ENCODE results near the gene CDC20.

CDC20 gene

DNA sequence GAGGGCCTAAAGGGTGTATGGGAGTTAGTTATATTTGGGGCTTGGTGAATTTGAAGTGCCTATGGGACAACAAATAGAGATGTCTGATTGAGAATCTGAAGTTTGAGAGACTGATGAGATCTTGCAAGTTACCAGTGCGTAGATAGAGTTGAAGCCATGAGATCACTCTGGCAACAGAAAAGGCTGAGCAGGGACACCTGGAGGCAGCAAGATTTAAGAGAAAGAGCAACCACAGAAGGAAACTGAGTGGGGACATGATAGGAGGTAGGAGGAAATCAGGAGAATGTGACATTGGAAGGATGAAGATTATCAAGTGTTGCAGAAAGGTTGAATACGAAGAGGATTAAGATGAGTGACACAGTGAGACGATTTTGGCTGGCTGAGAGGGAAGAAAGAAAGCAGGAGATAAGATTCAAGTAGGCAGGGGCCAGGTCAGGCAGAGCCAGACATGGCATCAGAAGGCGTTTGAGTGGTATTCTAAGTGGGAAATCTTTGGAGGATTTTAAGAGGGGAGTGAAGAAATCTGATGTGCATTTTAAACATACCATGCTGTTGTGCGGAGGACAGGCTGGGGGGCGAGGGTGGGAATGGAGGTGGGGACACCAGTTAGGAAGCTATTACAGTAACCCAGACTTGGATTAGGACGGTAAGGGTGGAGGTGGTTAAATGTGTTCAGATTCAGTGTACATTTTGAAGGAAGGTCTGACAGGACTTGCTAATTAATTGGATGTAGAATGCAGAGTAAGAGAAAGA lies 24.2 kb upstream of the CDC20 start:
- no peaks in the 10 kb centered on the region for H3K4me1 ChIP-seq (ENCODE audit: insufficient read depth, low read length)
- H3K4me3 ChIP-seq (ENCODE audit: low read depth in 1 of 2, low read length in 2 of 2): no peak overlapping the region
- H3K9ac ChIP-seq (ENCODE audit: low read length): no peak overlapping the region
- no peaks in the 10 kb centered on the region for H3K27me3 ChIP-seq (ENCODE audit: control insufficient read depth in 1 of 2, insufficient read depth in 2 of 2, low read length in 2 of 2)
- no peak overlapping the region for H3K27ac ChIP-seq (ENCODE audit: low read depth, low read length)
- H3K36me3 ChIP-seq (ENCODE audit: insufficient read depth, low read length): no peaks in the 10 kb centered on the region
- H3K9me3 ChIP-seq (ENCODE audit: low read length): no peaks in the 10 kb centered on the region

DNA sequence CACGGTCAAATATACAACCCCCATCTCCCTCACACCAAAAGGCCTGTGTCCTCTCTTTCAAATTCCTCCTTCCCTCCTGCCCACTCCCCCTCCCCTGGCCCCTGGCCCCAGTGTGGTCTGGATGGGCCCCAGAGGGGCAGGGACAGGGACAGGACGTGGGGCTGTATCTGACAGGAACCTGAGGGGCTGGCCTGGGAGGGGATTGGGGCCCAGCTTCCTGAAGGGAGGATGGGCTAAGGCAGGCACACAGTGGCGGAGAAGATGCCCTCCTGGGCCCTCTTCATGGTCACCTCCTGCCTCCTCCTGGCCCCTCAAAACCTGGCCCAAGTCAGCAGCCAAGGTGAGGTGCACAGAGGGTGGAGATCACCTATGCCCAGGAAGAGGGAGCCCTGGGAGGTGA lies 21.2 kb upstream of the CDC20 start, which contains the start of gene MPL:
MPL (plus strand) TSS at position 231 of the 400 bp plus-strand sequence; CDS start at position 262, 31 bp downstream.
- H3K36me3 ChIP-seq (ENCODE audit: insufficient read depth, low read length): no peaks in the 10 kb centered on the region
- no peaks in the 10 kb centered on the region for H3K4me1 ChIP-seq (ENCODE audit: insufficient read depth, low read length)
- H3K27me3 ChIP-seq (ENCODE audit: control insufficient read depth in 1 of 2, insufficient read depth in 2 of 2, low read length in 2 of 2): no peaks in the 10 kb centered on the region
- no peaks in the 10 kb centered on the region for H3K9me3 ChIP-seq (ENCODE audit: low read length)
- H3K27ac ChIP-seq (ENCODE audit: low read depth, low read length): no peak within 1 kb of the TSS
- H3K9ac ChIP-seq (ENCODE audit: low read length): no peak within 1 kb of the TSS
- no peak within 1 kb of the TSS for H3K4me3 ChIP-seq (ENCODE audit: low read depth in 1 of 2, low read length in 2 of 2)

DNA sequence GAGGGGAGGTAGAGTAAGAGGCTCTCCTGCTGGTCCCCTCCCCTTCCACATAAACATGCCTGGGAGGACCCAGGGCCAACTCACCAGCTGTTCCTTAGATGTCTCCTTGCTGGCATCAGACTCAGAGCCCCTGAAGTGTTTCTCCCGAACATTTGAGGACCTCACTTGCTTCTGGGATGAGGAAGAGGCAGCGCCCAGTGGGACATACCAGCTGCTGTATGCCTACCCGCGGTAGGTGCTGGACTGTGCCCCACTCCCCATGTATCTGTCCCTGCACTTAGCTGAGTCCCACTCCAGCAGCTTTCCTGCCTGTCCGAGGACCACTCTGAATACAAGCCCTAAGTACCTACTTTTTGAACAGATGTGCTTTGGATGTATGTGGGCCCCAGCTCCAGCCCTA lies 20.8 kb upstream of the CDC20 start:
- no peaks in the 10 kb centered on the region for H3K27me3 ChIP-seq (ENCODE audit: control insufficient read depth in 1 of 2, insufficient read depth in 2 of 2, low read length in 2 of 2)
- H3K36me3 ChIP-seq (ENCODE audit: insufficient read depth, low read length): no peaks in the 10 kb centered on the region
- no peaks in the 10 kb centered on the region for H3K4me1 ChIP-seq (ENCODE audit: insufficient read depth, low read length)
- no peak overlapping the region for H3K27ac ChIP-seq (ENCODE audit: low read depth, low read length)
- no peak overlapping the region for H3K9ac ChIP-seq (ENCODE audit: low read length)
- H3K4me3 ChIP-seq (ENCODE audit: low read depth in 1 of 2, low read length in 2 of 2): no peak overlapping the region
- H3K9me3 ChIP-seq (ENCODE audit: low read length): no peaks in the 10 kb centered on the region

DNA sequence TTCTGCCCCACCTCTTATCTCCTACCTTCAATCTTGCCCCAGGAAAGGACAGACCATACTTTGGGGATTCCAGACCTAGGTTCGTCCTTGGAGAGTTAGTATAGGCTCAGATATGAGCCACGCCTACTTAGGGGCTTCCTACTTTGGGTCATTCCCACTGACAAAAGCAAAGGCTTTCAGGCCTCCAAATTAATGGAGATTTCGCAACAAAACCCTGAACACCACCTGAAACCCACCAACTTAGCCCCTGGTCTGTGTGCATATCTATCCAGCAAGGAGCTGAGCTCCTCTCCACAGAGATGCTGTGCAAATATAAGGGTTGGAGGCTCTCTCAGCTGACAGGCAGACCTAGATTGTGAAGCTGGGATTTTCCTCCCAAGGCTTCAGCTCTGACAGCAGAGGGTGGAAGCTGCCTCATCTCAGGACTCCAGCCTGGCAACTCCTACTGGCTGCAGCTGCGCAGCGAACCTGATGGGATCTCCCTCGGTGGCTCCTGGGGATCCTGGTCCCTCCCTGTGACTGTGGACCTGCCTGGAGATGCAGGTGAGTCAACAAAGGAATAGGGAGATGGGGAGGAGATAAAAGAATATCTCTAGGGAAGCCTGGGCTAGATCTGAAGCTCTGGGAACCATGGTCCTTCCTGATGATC lies 19.1 kb upstream of the CDC20 start:
- Histone ChIP-seq H3K4me1 (ENCODE audit: insufficient read depth, low read length) (no peaks in the 10 kb centered on the region), H3K27ac (ENCODE audit: low read depth, low read length) (no peak overlapping the region), H3K9me3 (ENCODE audit: low read length) (no peaks in the 10 kb centered on the region), H3K27me3 (ENCODE audit: control insufficient read depth in 1 of 2, insufficient read depth in 2 of 2, low read length in 2 of 2) (no peaks in the 10 kb centered on the region), H3K36me3 (ENCODE audit: insufficient read depth, low read length) (no peaks in the 10 kb centered on the region), H3K4me3 (ENCODE audit: low read depth in 1 of 2, low read length in 2 of 2) (no peak overlapping the region), H3K9ac (ENCODE audit: low read length) (no peak overlapping the region)

DNA sequence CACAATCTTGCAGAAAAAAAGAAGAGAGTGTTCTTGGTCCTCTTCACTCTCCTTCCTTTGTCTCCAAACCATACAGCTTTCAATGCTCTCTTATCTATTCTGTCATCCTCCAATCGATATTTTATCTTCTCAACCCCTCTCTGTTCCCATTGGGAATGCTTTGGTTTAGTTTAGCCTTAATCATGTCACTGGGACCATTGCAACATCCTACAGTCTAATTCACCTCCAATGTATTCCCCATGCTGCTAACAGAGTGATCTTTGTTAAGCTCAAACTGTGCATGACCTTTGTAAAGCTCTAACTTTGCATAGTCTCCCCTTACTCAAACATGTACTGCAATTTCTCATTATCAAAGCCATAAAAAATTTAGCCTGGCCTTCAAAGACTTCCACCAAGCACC lies 18.2 kb upstream of the CDC20 start:
- no peak overlapping the region for H3K9ac ChIP-seq (ENCODE audit: low read length)
- H3K27ac ChIP-seq (ENCODE audit: low read depth, low read length): no peak overlapping the region
- no peaks in the 10 kb centered on the region for H3K36me3 ChIP-seq (ENCODE audit: insufficient read depth, low read length)
- no peaks in the 10 kb centered on the region for H3K27me3 ChIP-seq (ENCODE audit: control insufficient read depth in 1 of 2, insufficient read depth in 2 of 2, low read length in 2 of 2)
- H3K9me3 ChIP-seq (ENCODE audit: low read length): no peaks in the 10 kb centered on the region
- H3K4me3 ChIP-seq (ENCODE audit: low read depth in 1 of 2, low read length in 2 of 2): no peak overlapping the region
- H3K4me1 ChIP-seq (ENCODE audit: insufficient read depth, low read length): no peaks in the 10 kb centered on the region

DNA sequence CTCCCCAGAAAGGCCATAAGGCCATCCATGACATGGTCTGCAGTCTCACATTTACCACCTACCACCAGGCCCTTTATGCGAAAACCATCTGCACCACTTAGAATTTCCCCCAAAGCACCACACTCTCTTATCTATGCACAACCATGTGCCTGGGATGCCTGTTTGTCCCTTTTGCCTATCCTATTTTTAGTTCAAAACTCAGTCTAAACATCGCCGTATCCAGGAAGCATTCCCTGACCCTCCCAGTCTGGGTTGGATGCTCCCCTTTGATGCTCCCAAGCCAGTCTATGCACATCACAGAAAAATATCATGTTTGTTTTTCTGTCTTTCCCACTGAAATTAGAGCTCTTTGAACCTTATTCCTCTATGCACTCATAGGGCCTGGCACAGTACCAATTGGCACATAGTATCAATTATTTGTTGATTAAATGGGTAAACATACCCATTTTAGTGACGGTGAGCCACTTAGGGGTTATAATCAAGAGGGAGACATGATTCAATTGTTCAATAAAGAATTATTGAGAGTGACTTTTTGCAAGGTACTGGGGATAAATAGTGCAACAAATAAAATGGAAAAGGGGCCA lies 14.4 kb upstream of the CDC20 start:
- no peaks in the 10 kb centered on the region for H3K36me3 ChIP-seq (ENCODE audit: insufficient read depth, low read length)
- no peaks in the 10 kb centered on the region for H3K9me3 ChIP-seq (ENCODE audit: low read length)
- H3K9ac ChIP-seq (ENCODE audit: low read length): no peak overlapping the region
- H3K4me1 ChIP-seq (ENCODE audit: insufficient read depth, low read length): peaks cover under 1% of the 10 kb centered on the region
- H3K4me3 ChIP-seq (ENCODE audit: low read depth in 1 of 2, low read length in 2 of 2): no peak overlapping the region
- H3K27ac ChIP-seq (ENCODE audit: low read depth, low read length): no peak overlapping the region
- H3K27me3 ChIP-seq (ENCODE audit: control insufficient read depth in 1 of 2, insufficient read depth in 2 of 2, low read length in 2 of 2): no peaks in the 10 kb centered on the region

DNA sequence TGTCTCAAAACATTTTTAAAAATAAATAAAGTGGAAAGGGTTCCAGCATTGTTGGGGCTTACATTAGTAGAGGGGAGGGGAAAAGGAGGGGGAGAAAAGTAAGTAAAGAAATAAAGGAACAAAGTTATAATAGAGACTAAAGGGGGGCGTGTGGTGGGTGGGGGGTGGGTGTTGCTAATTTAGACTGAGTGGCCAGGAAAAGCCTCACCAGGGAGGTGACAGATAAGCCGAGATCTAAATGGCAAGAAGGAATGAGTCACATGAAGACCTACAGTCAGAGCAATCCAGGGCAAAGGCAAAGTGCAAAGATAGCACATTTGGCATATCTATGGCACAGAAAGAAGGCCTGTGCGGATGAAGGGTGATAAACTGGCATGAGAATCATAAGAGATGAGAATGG lies 13.7 kb upstream of the CDC20 start:
- Histone ChIP-seq H3K36me3 (ENCODE audit: insufficient read depth, low read length) (no peaks in the 10 kb centered on the region), H3K27ac (ENCODE audit: low read depth, low read length) (no peak overlapping the region), H3K27me3 (ENCODE audit: control insufficient read depth in 1 of 2, insufficient read depth in 2 of 2, low read length in 2 of 2) (no peaks in the 10 kb centered on the region), H3K9ac (ENCODE audit: low read length) (no peak overlapping the region), H3K9me3 (ENCODE audit: low read length) (no peaks in the 10 kb centered on the region), H3K4me1 (ENCODE audit: insufficient read depth, low read length) (peaks cover 8% of the 10 kb centered on the region), H3K4me3 (ENCODE audit: low read depth in 1 of 2, low read length in 2 of 2) (no peak overlapping the region)

DNA sequence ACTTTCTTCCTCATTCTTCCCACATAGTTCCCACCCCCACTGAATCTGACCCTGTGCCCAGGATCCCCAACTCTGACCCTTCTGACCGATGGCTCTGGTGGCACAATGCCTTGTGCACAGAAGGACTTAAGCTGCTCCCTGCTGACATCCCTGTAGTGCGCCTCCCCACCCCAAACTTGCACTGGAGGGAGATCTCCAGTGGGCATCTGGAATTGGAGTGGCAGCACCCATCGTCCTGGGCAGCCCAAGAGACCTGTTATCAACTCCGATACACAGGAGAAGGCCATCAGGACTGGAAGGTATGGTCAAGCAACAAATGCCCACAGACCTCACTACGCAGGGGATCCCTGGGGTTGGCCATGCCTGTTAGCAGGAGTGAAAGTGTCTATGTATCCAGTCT lies 12.1 kb upstream of the CDC20 start:
- Histone ChIP-seq H3K36me3 (ENCODE audit: insufficient read depth, low read length) (no peaks in the 10 kb centered on the region), H3K4me3 (ENCODE audit: low read depth in 1 of 2, low read length in 2 of 2) (no peak overlapping the region), H3K27ac (ENCODE audit: low read depth, low read length) (no peak overlapping the region), H3K4me1 (ENCODE audit: insufficient read depth, low read length) (peaks cover 12% of the 10 kb centered on the region), H3K27me3 (ENCODE audit: control insufficient read depth in 1 of 2, insufficient read depth in 2 of 2, low read length in 2 of 2) (no peaks in the 10 kb centered on the region), H3K9ac (ENCODE audit: low read length) (no peak overlapping the region), H3K9me3 (ENCODE audit: low read length) (no peaks in the 10 kb centered on the region)

DNA sequence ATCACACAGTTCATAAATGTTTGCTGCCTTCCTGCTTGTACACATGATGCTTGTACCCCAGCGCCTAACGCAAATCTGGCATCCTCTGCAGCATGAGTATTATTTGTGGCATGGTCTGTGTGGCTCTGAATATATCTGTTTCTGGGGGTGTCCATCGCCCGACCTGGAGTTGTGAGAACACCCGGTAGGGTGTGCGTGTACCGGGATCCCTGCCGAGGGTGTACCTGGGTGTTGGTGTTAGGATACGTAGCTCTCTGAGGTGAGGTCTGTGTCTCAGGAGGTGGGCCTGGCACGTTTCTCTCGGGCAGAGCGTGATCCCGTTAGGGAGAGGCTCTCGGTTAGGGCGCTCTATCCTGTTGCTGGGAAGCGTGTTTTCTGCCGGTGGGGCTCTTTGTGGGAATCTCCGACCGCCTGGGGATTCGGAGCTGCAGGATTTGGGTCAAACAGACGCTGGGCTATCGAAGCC lies 10.4 kb upstream of the CDC20 start:
- Histone ChIP-seq H3K36me3 (ENCODE audit: insufficient read depth, low read length) (no peaks in the 10 kb centered on the region), H3K4me3 (ENCODE audit: low read depth in 1 of 2, low read length in 2 of 2) (peak overlapping the region; percentile 60), H3K9me3 (ENCODE audit: low read length) (no peaks in the 10 kb centered on the region), H3K27me3 (ENCODE audit: control insufficient read depth in 1 of 2, insufficient read depth in 2 of 2, low read length in 2 of 2) (no peaks in the 10 kb centered on the region), H3K9ac (ENCODE audit: low read length) (no peak overlapping the region), H3K4me1 (ENCODE audit: insufficient read depth, low read length) (peaks cover 12% of the 10 kb centered on the region), H3K27ac (ENCODE audit: low read depth, low read length) (peak overlapping the region; percentile 74)

DNA sequence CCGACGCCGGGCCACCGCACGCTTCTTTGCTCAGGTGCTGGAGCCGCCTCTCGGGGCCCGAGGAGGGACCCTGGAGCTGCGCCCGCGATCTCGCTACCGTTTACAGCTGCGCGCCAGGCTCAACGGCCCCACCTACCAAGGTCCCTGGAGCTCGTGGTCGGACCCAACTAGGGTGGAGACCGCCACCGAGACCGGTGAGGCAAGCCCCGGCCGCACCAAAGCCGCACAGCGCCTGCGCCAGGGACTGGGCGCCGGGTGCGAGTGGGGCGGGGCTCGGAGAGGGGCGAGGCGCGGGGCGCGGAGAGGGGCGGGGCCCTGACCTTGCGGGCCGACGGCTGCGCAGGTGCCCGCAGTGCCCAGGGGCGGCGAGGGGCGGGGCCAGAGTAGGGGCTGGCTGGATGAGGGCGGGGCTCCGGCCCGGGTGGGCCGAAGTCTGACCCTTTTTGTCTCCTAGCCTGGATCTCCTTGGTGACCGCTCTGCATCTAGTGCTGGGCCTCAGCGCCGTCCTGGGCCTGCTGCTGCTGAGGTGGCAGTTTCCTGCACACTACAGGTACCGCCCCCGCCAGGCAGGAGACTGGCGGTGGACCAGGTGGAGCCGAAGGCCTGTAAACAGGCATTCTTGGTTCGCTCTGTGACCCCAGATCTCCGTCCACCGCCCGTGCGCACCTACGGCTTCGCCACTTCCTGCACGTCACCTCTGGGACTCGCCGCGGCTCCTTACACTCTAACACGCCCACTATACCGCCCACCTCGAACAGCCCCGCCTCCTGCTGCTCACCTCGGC lies 9.8 kb upstream of the CDC20 start:
- peaks cover 12% of the 10 kb centered on the region for H3K4me1 ChIP-seq (ENCODE audit: insufficient read depth, low read length)
- H3K9ac ChIP-seq (ENCODE audit: low read length): peak overlapping the region; percentile 45
- peak overlapping the region; percentile 74 for H3K27ac ChIP-seq (ENCODE audit: low read depth, low read length)
- H3K4me3 ChIP-seq (ENCODE audit: low read depth in 1 of 2, low read length in 2 of 2): peak overlapping the region; percentile 60
- no peaks in the 10 kb centered on the region for H3K9me3 ChIP-seq (ENCODE audit: low read length)
- H3K27me3 ChIP-seq (ENCODE audit: control insufficient read depth in 1 of 2, insufficient read depth in 2 of 2, low read length in 2 of 2): no peaks in the 10 kb centered on the region
- no peaks in the 10 kb centered on the region for H3K36me3 ChIP-seq (ENCODE audit: insufficient read depth, low read length)
